GM19467 (cell line): ENCODE results near the gene GALNT9.

Experiments used
- ATAC-seq: cut with Tn5 transposase; IDR thresholded peaks from one replicate; pipeline ENCODE4 v1.9.1; 2021; ENCODE audit warnings: mild to moderate bottlenecking, moderate library complexity; ENCODE audit not compliant: unreplicated experiment

GALNT9 gene

GRCh38 chr12:132327336-132328171 is 1.8 kb downstream of the GALNT9 start:
- ATAC-seq, result no peak

GRCh38 chr12:132326646-132327045 is 2.7 kb downstream of the GALNT9 start:
- no peak for ATAC-seq

GRCh38 chr12:132325733-132326130 is 3.7 kb downstream of the GALNT9 start:
- no peak for ATAC-seq

- no peak for ATAC-seq
Observed at GRCh38 chr12:132324841-132325732, 4.3 kb downstream of the GALNT9 start.

GRCh38 chr12:132324173-132324572 is 5.2 kb downstream of the GALNT9 start:
- ATAC-seq, result no peak

GRCh38 chr12:132323171-132324010 is 6.0 kb downstream of the GALNT9 start:
- ATAC-seq, result no peak

GRCh38 chr12:132322206-132323132 is 6.9 kb downstream of the GALNT9 start:
- ATAC-seq, result no peak

- ATAC-seq, result no peak
Observed at GRCh38 chr12:132321321-132322118, 7.9 kb downstream of the GALNT9 start.

GRCh38 chr12:132320767-132321211 is 8.6 kb downstream of the GALNT9 start:
- ATAC-seq, result no peak

GRCh38 chr12:132319991-132320570 is 9.3 kb downstream of the GALNT9 start:
- ATAC-seq, result no peak

GRCh38 chr12:132319359-132319950 is 9.9 kb downstream of the GALNT9 start:
- no peak for ATAC-seq

GRCh38 chr12:132318618-132319033 is 10.8 kb downstream of the GALNT9 start:
- ATAC-seq, result no peak

- ATAC-seq, result no peak
Observed at GRCh38 chr12:132318135-132318534, 11.3 kb downstream of the GALNT9 start.

GRCh38 chr12:132317233-132317938 is 12.0 kb downstream of the GALNT9 start:
- no peak for ATAC-seq

GRCh38 chr12:132316497-132317232 is 12.7 kb downstream of the GALNT9 start:
- no peak for ATAC-seq

- ATAC-seq, result no peak
Observed at GRCh38 chr12:132315951-132316350, 13.4 kb downstream of the GALNT9 start.

- ATAC-seq, result no peak
Observed at GRCh38 chr12:132315507-132315906, 13.9 kb downstream of the GALNT9 start.
